NCI-H2081 (cell line): ENCODE data around the gene ZNF808.
"Not testable (repeated sequence)": the region's sequence is repeated elsewhere in the genome, so short reads cannot be mapped to it uniquely, and the experiment has no call there.

Source experiments
- DNase-seq, 2 experiments: peaks; one replicate each; lab custom pipeline; 2025; lab: John Stamatoyannopoulos, UW

ZNF808 gene

DNA sequence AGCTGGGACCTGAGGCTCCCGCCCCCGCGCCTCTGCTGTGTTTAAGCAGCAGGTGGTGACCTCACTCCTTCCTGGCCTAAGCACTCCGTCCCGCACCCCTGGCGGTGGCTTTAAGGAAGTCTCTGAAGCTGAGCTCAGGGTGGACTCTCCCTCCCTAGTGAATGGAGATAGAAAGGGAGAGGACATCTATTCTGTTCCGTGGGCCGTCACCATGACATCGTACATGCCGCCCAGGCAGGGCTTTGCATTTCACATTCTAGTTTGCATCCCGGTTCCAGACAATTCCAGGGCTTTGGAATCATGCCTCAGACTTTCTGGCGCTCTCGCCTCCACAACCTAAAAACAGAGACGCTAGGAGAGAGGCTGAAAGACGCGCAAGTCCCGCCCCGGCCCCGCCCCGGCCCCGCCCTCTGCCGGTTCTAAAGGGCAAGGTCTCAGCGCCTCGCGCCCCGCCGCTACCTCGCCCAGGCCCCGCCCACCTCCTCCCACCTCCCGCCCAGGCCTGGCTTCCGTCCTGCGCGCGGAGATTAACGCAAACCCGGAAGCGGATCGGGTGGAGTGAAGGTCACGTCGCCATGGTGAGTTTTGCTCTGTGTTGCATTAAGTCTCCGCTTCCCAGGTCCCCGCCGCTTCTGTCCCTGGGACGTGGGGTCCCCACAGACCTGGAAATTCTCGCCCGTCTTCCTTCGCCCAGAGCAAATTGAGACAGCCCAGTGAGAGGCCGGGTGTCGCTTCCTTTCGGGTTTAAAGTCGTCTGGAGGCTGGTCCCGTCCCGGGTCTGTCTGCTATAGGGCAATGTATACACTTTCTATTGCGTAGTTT lies at the start of gene ZNF808:
Gene ZNF808 (plus strand): TSS at position 535 of the 822 bp plus-strand sequence. CDS start 15,617 bp downstream, outside the sequence.
- peak; percentile 86 to 89 for DNase-seq

DNA sequence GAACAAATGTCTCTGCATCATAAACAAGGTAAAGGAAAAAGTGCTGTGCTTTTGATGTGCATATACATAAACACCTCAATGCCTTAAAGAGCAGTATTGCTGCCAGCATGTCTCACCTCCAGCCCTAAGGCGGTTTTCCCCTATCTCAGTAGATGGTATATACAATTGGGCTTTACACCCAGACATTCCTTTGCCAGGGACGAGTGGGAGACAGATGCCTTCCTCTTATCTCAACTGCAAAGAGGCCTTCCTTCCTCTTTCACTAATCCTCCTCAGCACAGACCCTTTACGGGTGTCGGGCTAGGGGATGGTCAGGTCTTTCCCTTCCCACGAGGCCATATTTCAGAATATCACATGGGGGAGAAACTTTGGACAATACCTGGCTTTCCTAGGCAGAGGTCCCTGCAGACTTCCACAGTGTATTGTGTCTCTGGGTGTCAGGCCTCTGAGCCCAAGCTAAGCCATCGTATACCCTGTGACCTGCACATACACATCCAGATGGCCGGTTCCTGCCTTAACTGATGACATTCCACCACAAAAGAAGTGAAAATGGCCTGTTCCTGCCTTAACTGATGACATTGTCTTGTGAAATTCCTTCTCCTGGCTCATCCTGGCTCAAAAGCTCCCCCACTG lies 43.2 kb upstream of the ZNF808 start:
- not testable (repeated sequence) for DNase-seq

DNA sequence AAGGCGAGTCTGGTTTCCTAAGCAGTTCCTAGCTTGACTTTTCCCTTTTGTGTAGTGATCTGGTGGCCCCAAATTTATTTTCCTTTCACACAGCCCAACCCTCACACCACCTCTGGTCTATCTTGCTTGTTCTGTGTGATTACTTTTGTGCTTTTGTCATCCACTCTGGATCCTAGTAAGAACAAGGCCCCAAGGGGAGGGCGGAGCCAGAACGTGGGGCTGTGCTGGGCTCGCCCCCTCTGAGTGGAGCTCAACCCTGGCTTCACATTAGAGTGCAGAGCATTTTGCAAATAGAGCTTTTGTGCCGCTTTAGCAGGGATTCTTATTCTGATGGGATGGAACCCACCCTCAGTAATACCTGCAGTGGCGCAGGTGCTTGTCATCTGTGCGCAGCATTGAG lies 42.4 kb upstream of the ZNF808 start:
- not testable (repeated sequence) for DNase-seq

DNA sequence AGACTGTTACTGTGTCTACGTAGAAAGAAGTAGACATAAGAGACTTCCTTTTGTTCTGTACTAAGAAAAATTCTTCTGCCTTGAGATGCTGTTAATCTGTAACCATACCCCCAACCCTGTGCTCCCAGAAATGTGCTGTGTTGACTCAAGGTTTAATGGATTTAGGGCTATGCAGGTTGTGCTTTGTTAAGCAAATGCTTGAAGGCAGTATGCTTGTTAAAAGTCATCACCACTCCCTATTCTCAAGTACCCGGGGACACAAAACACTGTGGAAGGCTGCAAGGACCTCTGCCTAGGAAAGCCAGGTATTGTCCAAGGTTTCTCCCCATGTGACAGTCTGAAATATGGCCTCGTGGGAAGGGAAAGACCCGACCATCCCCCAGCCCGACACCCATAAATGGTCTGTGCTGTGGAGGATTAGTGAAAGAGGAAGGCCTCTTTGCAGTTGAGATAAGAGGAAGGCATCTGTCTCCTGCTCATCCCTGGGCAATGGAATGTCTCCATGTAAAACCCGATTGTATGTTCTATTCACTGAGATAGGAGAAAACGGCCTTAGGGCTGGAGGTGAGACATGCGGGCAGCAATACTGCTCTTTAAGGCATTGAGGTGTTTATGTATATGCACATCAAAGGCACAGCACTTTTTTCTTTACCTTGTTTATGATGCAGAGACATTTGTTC lies 41.8 kb upstream of the ZNF808 start:
- not testable (repeated sequence) for DNase-seq

DNA sequence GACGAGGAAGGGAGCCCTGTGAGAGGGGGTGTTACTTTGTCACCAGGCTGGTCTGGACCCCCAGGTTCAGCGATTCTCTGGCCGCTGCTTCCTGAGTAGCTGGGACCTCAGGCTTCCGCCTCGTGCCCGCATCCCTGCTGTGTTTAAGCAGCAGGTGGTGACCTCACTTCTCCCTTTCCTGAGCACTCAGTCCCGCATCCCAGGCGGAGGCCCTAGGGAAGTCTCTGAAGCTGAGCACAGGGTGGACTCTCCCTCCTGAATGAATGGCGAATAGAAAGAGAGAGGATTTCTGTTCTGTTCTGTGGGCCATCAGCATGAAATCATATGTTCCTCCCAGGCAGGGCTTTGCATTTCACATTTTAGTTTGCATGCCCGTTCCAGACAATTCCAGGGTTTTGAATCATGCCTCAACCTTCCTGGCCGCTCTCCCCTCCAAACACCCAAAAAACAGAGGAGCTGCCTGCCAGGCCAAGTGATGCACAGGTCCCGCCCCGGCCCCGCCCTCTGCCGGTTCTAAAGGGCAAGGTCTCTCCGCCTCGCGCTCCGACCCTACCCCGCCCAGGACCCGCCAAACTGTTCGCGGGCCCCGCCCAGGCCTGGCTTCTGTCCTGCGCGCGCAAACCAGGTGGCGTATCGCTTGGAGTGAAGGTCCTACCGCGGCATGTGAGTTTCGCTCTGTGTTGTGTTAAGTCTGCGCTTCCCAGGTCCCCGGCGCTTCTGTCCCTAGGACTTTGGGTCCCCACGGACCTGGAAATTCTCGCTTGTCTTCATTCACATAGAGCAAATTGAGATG lies 35.1 kb upstream of the ZNF808 start:
- no peak for DNase-seq

DNA sequence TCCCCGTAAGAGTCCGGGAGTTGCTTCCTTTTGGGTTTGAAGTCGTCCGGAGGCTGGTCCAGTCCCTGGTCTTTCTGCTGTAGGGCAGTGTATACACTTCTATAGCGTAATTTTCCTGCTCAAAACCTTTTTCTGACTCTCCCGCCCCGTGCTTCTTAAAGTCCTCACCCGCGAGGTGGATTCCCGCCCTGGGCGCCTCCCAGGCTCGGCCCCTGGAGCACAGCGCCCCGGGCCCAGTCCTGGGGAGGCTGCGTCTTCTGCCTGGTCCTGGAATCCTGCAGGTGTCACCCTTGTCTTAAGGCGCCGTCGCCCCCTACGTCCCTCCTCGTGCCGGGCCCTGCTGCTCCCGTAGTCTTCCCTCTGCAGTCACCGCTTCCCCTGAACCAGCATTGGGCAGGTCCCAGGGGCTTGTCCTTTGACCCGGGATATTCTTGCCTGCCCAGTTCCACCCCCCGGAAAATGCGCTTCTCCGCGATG lies 34.4 kb upstream of the ZNF808 start:
- no peak for DNase-seq

DNA sequence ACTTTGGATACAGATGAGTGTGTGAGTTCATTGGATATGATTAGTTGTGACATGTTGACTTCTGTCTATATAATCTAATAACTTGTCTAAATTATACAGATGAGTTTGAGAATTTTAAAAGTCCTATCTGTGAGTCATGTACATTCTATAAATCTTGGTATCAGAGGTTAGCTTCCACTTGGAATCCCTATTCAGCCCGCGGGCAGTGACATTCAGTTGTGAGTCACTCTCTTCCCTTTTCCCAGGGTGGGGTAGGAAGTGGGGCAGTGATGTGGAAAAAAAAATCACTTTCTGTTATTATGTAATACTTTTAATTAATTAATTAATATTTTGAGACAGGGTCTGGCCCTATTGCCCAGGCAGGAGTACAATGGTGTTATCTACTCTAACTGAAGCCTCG lies 33.0 kb upstream of the ZNF808 start:
- no peak for DNase-seq

DNA sequence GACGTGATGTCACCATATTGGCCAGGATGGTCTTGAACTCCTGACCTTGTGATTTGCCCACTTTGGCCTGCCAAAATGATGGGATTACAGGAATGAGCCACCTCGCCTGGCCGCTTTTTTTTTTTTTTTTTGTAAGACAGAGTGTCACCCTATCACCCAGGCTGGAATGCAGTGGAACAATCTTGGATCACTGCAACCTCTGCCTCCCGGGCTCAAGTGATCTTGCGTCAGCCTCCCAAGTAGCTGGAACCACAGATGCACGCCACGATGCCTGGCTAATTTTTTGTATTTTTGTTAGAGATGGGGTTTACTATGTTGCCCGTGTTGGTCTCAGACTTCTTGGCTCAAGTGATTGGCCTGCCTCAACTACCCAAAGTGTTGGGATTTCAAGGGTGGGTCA lies 28.9 kb upstream of the ZNF808 start:
- no peak for DNase-seq

DNA sequence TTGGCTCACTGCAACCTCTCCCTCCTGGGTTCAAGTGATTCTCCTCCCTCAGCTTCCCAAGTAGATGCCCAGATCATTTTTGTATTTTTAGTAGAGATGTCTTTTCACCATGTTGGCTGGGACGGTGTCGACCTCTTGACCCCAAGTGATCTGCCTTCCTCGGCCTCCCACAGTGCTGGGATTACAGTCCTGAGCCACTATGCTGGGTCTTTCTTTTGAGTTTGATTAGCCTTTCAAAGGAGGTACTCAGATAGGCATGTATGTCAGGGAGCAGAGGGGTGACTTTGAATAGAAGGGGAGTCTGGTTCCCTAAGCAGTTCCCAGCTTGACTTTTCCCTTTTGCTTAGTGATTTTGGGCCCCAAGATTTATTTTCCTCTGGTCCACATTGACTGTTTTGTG lies 27.0 kb upstream of the ZNF808 start:
- DNase-seq, result not testable (repeated sequence)

DNA sequence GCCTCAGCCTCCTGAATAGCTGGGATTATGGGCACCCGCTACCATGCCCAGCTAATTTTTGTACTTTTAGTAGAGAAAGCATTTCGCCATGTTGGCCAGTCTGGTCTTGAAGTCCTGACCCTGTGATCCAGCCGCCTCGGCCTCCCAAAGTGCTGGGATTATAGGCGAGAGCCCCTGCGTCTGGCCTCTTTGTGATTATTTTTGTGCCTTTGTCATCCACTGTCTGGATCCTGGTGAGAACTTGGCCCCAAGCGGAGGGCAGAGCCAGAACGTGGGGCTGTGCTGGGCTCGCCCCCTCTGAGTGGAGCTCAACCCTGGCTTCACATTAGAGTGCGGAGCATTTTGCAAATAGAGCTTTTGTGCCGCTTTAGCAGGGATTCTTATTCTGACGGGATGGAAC lies 26.5 kb upstream of the ZNF808 start:
- not testable (repeated sequence) for DNase-seq

DNA sequence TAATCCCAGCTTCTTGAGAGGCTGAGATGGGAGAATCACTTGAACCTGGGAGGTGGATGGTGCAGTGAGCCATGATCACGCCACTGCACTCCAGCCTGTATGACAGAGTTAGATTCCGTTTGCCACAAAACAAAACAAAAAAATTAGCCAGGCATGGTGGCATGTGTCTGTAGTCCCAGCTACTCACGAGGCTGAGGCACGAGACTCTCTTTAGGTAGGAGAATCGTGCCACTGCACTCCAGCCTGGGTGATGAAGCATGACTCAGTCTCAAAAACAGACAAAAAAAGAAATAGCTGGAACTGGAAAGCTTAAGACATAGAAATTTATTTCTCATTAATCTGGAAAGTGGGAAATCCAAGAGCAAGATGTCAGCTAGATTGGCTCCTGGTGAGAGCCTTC lies 20.2 kb upstream of the ZNF808 start:
- DNase-seq, result no peak

DNA sequence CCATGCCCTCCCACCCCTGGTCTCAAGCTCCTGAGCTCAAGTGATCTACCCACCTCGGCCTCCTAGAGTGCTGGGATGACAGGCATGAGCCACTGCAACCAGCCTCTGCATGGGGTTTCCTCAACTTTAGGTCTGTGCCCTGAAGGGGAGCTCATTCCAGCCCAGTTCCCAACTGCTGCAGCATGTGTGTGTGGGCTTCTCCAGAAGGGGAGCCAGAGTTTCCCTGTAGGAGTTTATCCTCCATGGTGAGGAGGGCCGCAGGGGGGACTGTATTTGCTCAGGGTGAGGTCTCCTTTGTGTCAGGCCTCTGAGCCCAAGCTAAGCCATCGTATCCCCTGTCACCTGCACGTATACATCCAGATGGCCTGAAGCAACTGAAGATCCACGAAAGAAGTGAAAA lies 11.3 kb upstream of the ZNF808 start:
- DNase-seq, result no peak

DNA sequence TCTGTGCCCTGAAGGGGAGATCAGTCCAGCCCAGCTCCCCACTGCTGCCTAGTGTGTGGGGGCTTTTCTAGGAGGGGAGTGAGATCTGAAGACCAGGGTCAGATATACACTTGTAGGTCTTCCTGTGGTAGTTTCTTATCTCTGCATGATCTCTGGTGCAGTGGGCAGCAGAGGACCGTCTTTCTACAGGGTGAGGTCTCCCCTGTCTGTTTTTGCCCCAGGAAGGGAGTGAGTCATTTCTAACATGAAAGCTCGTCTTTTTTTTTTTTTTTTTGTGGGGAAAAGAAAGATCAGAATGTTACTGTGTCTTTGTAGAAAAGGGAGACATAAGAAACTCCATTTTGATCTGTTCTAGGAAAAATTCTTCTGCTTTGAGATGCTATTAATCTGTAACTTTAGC lies 8.8 kb upstream of the ZNF808 start:
- DNase-seq, result no peak

DNA sequence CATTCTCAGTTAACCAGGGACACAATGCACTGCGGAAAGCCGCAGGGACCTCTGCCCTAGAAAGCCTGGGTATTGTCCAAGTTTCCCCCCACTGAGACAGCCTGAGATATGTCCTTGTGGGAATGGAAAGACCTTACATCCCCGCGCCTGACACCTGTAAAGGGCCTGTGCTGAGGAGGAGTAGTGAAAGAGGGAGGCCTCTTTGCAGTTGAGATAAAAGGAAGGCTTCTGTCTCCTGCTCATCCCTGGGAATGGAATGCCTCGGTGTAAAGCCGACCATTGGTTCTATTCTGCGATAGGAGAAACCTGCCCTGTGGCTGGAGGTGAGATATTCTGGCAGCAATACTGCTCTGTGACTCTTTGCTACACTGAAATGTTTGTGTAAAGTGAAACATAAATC lies 8.3 kb upstream of the ZNF808 start:
- not testable (repeated sequence) for DNase-seq

DNA sequence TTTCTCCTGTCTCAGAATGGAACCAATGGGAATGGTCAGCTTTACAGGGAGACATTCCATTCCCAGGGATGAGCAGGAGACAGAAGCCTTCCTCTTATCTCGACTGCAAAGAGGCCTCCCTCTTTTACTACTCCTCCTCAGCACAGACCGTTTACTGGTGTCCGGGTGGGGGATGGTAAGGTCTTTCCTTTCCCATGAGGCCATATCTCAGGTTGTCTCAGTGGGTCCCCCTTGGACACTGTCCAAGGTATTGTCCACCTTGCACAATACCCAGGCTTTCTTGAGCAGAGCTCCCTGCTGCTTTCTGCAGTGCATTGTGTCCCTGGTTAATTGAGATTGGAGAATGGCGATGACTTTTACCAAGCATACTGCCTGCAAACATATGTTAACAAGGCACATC lies 7.5 kb upstream of the ZNF808 start:
- DNase-seq, result no peak

DNA sequence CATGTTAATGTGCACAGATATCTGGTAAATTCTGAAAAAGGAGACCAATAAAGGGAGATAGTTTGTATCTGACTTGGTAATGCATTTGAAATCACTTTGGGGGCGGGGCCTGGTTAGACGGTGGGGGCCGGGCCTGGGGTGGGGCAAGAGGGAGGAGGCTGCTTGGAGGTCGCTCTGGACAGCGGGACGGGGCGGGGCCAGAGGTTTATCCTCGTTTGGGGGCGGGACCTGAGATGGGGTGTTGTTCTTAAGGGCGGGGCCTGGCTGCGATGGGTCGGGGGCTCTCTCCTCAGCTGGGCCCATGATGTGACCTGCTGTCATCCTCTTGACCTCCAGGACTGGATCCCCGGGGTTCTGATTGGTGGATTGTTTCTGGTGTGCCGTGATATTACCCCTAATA lies 4.9 kb upstream of the ZNF808 start:
- no peak for DNase-seq

DNA sequence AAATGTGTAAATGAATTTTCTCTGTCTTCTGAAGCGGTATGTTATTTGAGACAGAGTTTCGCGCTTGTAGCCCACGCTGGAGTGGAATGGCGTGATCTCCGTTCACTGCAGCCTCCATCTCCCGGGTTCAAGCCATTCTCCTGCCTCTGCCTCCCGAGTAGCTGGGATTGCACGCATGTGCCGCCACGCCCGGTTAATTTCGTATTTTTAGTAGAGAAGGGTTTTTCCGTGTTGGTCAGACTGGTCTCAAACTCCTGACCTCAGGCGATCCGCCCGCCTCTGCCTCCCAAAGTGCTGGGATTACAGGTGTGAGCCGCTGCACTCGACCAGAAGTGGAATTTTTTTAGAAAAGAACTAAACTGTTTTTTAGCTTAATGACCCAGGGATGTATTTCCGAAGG lies 3.4 kb upstream of the ZNF808 start:
- no peak for DNase-seq

DNA sequence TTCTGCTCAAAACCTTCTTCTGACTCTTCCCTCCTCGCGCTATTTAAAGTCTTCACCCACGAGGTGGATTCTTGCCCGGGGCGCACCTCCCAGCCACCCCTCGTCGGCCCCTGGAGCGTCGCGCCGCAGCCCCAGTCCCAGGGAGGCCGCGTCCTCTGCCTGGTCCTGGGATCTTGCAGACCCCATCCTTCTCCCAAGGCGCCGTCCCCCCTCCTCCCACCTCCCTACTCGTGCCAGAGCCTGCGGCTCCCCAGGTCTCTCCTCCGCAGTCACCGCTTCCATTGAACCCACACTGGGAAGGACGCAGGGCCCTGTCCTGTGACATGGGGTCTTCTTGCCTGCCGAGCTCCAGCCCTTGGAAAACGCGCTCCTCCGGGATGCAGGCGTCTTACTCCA lies 486 bp downstream of the ZNF808 start:
- no peak for DNase-seq

DNA sequence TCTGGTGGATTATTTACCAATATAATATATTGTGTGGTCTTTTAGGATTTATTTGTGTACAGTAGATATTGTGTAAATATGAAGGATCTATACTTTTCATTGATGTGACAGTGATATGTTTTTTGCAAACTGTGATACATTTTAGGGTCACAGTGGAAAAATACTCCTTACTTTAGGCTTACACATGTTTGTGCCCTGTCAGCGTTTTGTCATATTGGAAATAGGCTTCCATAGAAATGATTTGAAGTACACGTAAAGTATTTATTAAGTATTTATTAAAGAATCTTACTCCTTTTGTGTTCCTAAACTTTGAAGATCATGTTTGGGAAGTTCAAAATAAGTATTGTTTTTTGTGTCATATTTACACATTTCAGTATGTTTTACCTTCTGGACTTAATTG lies 5.0 kb downstream of the ZNF808 start:
- DNase-seq, result no peak

DNA sequence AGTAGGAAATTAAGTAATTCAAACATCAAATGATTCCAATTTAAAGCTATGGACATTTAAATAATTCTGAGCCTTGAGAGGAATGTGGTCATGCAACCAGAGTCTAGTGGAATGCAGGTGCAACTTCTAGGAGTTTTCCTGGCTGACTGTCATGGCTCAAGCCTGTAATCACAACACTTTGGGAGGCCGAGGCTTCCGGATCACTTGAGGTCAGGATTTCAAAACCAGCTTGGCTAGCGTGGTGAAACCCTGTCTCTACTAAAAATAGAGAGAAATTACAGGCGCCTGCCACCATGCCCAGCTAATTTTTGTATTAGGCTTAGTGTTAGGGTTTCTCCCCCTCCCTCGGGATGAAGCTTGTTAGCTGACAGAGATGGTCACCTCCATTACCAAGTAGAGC lies 6.4 kb downstream of the ZNF808 start:
- DNase-seq, result no peak

DNA sequence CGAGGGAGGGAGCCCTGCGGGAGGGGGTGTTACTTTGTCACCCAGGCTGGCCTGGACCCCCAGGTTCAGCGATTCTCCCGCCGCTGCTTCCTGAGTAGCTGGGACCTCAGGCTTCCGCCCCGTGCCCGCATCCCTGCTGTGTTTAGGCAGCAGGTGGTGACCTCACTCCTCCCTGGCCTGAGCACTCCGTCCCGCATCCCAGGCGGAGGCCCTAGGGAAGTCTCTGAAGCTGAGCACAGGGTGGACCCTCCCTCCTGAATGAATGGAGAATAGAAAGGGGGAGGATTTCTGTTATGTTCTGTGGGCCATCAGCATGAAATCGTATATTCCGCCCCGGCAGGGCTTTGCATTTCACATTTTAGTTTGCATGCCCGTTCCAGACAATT lies 7.9 kb downstream of the ZNF808 start:
- not testable (repeated sequence) for DNase-seq

DNA sequence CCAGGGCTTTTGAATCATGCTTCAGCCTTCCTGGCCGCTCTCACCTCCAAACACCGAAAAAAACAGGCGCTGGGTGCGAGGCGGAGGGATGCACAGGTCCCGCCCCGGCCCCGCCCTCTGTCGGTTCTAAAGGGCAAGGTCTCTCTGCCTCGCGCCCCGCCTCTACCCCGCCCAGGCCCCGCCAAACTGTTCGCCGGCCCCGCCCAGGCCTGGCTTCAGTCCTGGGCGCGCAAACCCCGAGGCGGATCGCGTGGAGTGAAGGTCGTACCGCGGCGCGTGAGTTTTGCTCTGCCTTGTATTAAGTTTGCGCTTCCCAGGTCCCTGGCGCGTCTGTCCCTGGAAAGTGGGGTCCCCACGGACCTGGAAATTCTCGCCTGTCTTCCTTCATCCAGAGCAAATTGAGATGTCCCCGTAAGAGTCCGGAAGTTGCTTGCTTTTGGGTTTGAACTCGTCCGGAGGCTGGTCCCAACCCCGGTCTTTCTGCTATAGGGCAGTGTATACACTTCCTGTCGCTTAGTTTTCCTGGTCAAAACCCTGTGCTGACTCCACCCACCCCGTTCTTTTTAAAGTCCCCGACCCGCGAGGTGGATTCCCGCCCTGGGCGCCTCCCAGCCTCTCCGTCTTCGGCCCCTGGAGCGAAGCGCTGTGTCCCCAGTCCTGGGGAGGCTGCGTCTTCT lies 8.4 kb downstream of the ZNF808 start:
- no peak for DNase-seq
